Cerebellar cortex (tissue), 1 donor: ENCODE results near the gene PAXX.
A peak's percentile ranks its signal among the peaks of the same experiment; 100 is the strongest.
"Not testable (repeated sequence)": the region's sequence is repeated elsewhere in the genome, so short reads cannot be mapped to it uniquely, and the experiment has no call there.

Experiments
- DNase-seq: peaks from one replicate; pipeline ENCODE4 v3.0.0-alpha.2; 2015; ENCODE audit warnings: low spot score

Gene PAXX

GRCh38 chr9:137032858-137033257 is 40.6 kb downstream of the PAXX start:
- no peak for DNase-seq

GRCh38 chr9:137033481-137033880 is 41.3 kb downstream of the PAXX start:
- not testable (repeated sequence) for DNase-seq

- DNase-seq, result no peak
Observed at GRCh38 chr9:137034039-137034708, 42.0 kb downstream of the PAXX start.

- DNase-seq, result peak; percentile 94
Observed at GRCh38 chr9:137034709-137035506, 42.7 kb downstream of the PAXX start.

GRCh38 chr9:137035507-137035834 is 43.2 kb downstream of the PAXX start:
- DNase-seq, result no peak

GRCh38 chr9:137035937-137036336 is 43.7 kb downstream of the PAXX start:
- DNase-seq, result no peak

- no peak for DNase-seq
Observed at GRCh38 chr9:137037035-137037434, 44.8 kb downstream of the PAXX start.

GRCh38 chr9:137037483-137037882 is 45.3 kb downstream of the PAXX start:
- DNase-seq, result no peak

GRCh38 chr9:137038916-137039315 is 46.7 kb downstream of the PAXX start:
- no peak for DNase-seq

GRCh38 chr9:137039611-137040366 is 47.6 kb downstream of the PAXX start:
- DNase-seq, result no peak

GRCh38 chr9:137040568-137040967 is 48.3 kb downstream of the PAXX start:
- no peak for DNase-seq

GRCh38 chr9:137041124-137041523 is 48.9 kb downstream of the PAXX start:
- DNase-seq, result no peak

- no peak for DNase-seq
Observed at GRCh38 chr9:137042751-137043727, 50.8 kb downstream of the PAXX start.
